GM11168 (cell line): ENCODE data around the gene ARHGAP10.

ENCODE experiments used
- in situ Hi-C: fragments of 300-500 bp; cut with MboI; formaldehyde crosslinking; loops from one replicate; pipeline ENCODE4 v1.12.0; 2022; ENCODE audit warnings: low sequenced_read_pairs; ENCODE audit not compliant: unreplicated experiment

The ARHGAP10 gene

GRCh38 chr4:147820975-147821374, 89.1 kb downstream of the ARHGAP10 start:
- in situ Hi-C loops, result no loop called here

GRCh38 chr4:147821555-147821954, 89.7 kb downstream of the ARHGAP10 start:
- in situ Hi-C loops, result no loop called here

- in situ Hi-C loops, result no loop called here
Measured at GRCh38 chr4:147822128-147822527, 90.2 kb downstream of the ARHGAP10 start.

GRCh38 chr4:147823130-147823529, 91.2 kb downstream of the ARHGAP10 start:
- in situ Hi-C loops, result no loop called here

- in situ Hi-C loops, result no loop called here
Measured at GRCh38 chr4:147824316-147824715, 92.4 kb downstream of the ARHGAP10 start.

- in situ Hi-C loops, result no loop called here
Measured at GRCh38 chr4:147824884-147825283, 93.0 kb downstream of the ARHGAP10 start.

GRCh38 chr4:147825451-147826287, 93.8 kb downstream of the ARHGAP10 start:
- in situ Hi-C loops, result no loop called here

GRCh38 chr4:147826288-147826646, 94.4 kb downstream of the ARHGAP10 start:
- in situ Hi-C loops, result no loop called here

GRCh38 chr4:147828331-147828905, 96.5 kb downstream of the ARHGAP10 start:
- in situ Hi-C loops, result no loop called here

GRCh38 chr4:147829401-147830101, 97.7 kb downstream of the ARHGAP10 start:
- in situ Hi-C loops, result no loop called here

GRCh38 chr4:147830102-147830463, 98.2 kb downstream of the ARHGAP10 start:
- in situ Hi-C loops, result no loop called here

GRCh38 chr4:147830987-147831386, 99.1 kb downstream of the ARHGAP10 start:
- in situ Hi-C loops, result no loop called here

- in situ Hi-C loops, result no loop called here
Measured at GRCh38 chr4:147831551-147832171, 99.8 kb downstream of the ARHGAP10 start.

GRCh38 chr4:147833254-147833653, 101.4 kb downstream of the ARHGAP10 start:
- in situ Hi-C loops, result no loop called here

- in situ Hi-C loops, result no loop called here
Measured at GRCh38 chr4:147833741-147834140, 101.9 kb downstream of the ARHGAP10 start.

- in situ Hi-C loops, result no loop called here
Measured at GRCh38 chr4:147834480-147834879, 102.6 kb downstream of the ARHGAP10 start.

- in situ Hi-C loops, result no loop called here
Measured at GRCh38 chr4:147836807-147837206, 104.9 kb downstream of the ARHGAP10 start.

- in situ Hi-C loops, result no loop called here
Measured at GRCh38 chr4:147837435-147837834, 105.5 kb downstream of the ARHGAP10 start.

- in situ Hi-C loops, result no loop called here
Measured at GRCh38 chr4:147837854-147838253, 106.0 kb downstream of the ARHGAP10 start.

GRCh38 chr4:147839200-147839599, 107.3 kb downstream of the ARHGAP10 start:
- in situ Hi-C loops, result no loop called here

- in situ Hi-C loops, result loop anchor here (5.0 kb wide), 1 partner anchor 42 kb away; no protein-coding TSS in a partner anchor
Measured at GRCh38 chr4:147839663-147840062, 107.8 kb downstream of the ARHGAP10 start.
